Sigmoid colon (tissue), 7 donors: Measurements from ENCODE around the gene ARSI. TPM values are rescaled to one million over a fixed set of nuclear protein-coding genes. Genes with fewer than 3 reads are reported as not detected.

Experiments used
- DNase-seq: peaks from one replicate; pipeline ENCODE4 v3.0.0-alpha.2; 2019
- H3K27ac ChIP-seq, 4 donors: fragments of 200-600 bp; sonication (generic); one replicate each; pipeline ENCODE4 v1.5.1; 2016 to 2019; ENCODE audit warnings: mild to moderate bottlenecking in 1 of 4
- H3K27me3 ChIP-seq, 3 donors: fragments of 200-600 bp; sonication (generic); one replicate each; pipeline ENCODE4 v1.5.1; 2019; ENCODE audit warnings: mild to moderate bottlenecking in 1 of 3
- H3K36me3 ChIP-seq, 4 donors: fragments of 200-600 bp; sonication (generic); one replicate each; pipeline ENCODE4 v1.5.1; 2016 to 2019
- H3K4me1 ChIP-seq, 4 donors: fragments of 200-600 bp; sonication (generic); one replicate each; pipeline ENCODE4 v1.5.1; 2017 to 2019
- H3K4me3 ChIP-seq, 4 donors: fragments of 200-600 bp; sonication (generic); one replicate each; pipeline ENCODE4 v1.5.1; 2017 to 2019; ENCODE audit warnings: mild to moderate bottlenecking in 2 of 4, moderate library complexity in 1 of 4
- H3K9me3 ChIP-seq, 4 donors: fragments of 200-600 bp in 3 of 4; sonication (generic) in 3 of 4; one replicate each; pipeline versions ENCODE4 v1.5.1 to v1.6.1; 2013 to 2019
- EP300 ChIP-seq, 4 donors: sonication (generic); formaldehyde crosslinking; IDR thresholded peaks; one replicate each; pipeline ENCODE4 v1.6.1; 2017; ENCODE audit warnings: antibody characterized with exemption in 4 of 4
- POLR2A ChIP-seq, 2 donors: fragments of 450-650 bp; IDR thresholded peaks; one replicate each; pipeline ENCODE4 v1.6.1; 2016; ENCODE audit warnings: antibody characterized with exemption in 2 of 2, mild to moderate bottlenecking in 2 of 2, moderate library complexity in 2 of 2
- POLR2AphosphoS5 ChIP-seq, 4 donors: sonication (generic); formaldehyde crosslinking; IDR thresholded peaks; one replicate each; pipeline ENCODE4 v1.6.1; 2017; ENCODE audit warnings: antibody characterized with exemption in 4 of 4
- WGBS, 2 donors: extraction: QIAGEN DNeasy Blood & Tissue Kit; methylation state at CpG; one replicate each; pipeline ENCODE4 v1.1.7; 2013; 5-methylcytosine and 5-hydroxymethylcytosine counted together
- intact Hi-C: fragments of 100-400 bp; cut with DNase I; formaldehyde crosslinking; loops from one replicate; pipeline ENCODE4 v1.15.1; 2023
- polyA plus RNA-seq, 3 donors: library from polyadenylated mRNA; stranded (reverse); fragments of 200-250 nt; gene quantifications; one replicate each; pipeline ENCODE4 v1.2.3, GENCODE V29; 2013
- total RNA-seq, 4 donors: library from RNA; depleted of rRNA; stranded (reverse); fragments of >200 nt; gene quantifications; one replicate each; pipeline ENCODE4 v1.1.0, GENCODE V29; 2016
- TF ChIP-seq, protein P1 (sequence below), 4 experiments: fragments of 450-650 bp in 3 of 4; fragments of 200-600 bp in 1 of 4; IDR thresholded peaks; one replicate each; pipeline ENCODE4 v1.5.1; 2016 to 2019; ENCODE audit warnings: antibody characterized with exemption in 4 of 4, mild to moderate bottlenecking in 3 of 4, moderate library complexity in 2 of 4
- donor health status: healthy with polysubstance abuse.
- donor health status: Bipolar disorder and iron deficiency.
- donor health status: healthy.

Gene ARSI
- total and polyA plus RNA-seq, 7 donors: 0.63 to 3.3 (median 1.5) TPM; not detected in 2

DNA sequence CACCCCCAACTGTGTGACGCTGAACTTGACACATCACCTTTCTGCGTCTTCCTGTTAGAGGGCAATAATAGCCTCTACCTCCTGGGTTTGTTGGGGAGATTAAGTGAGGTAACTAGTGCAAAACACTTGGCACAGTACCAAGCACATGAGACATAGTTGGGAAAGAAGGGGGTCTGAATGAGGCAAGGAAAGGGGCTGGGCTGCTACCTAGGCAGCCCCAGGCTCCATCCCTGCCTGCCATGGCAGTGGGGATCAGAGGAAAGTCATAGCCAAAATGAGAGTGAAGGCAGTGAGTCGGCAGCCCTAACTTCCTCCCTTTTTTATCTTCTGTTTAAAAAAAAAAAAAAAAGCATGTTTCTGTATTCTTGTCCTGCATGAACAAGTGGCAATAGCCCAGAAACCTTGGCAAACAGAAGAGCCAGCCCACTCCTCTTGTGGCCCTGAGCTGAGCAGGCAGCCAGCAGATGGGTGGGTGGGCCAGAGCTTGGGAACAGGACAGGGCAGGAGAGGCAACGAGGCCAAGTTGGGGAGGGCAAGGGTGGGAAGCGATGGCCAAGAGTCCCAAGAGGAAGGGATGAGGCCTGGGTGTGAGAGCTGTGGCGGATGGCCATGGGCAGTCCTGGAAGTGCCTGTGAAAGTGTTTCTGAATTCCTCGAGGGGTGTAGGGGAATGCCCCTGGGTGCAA lies 24.5 kb downstream of the ARSI start:
- 62 to 69% methylated on average over 7 of the region's 7 CpGs for WGBS, 2 donors
- DNase-seq: no peak
- intact Hi-C loops: no loop called here
- no peaks in the 10 kb centered on the region for H3K4me1 ChIP-seq
- H3K4me3 ChIP-seq: no peak overlapping the region
- no peaks in the 10 kb centered on the region for H3K36me3 ChIP-seq
- no peak overlapping the region for H3K27ac ChIP-seq
- no peaks in the 10 kb centered on the region for H3K27me3 ChIP-seq
- TF ChIP-seq POLR2A (IDR thresholded peaks at IDR 0.05): no peak
- TF ChIP-seq, protein P1, sequence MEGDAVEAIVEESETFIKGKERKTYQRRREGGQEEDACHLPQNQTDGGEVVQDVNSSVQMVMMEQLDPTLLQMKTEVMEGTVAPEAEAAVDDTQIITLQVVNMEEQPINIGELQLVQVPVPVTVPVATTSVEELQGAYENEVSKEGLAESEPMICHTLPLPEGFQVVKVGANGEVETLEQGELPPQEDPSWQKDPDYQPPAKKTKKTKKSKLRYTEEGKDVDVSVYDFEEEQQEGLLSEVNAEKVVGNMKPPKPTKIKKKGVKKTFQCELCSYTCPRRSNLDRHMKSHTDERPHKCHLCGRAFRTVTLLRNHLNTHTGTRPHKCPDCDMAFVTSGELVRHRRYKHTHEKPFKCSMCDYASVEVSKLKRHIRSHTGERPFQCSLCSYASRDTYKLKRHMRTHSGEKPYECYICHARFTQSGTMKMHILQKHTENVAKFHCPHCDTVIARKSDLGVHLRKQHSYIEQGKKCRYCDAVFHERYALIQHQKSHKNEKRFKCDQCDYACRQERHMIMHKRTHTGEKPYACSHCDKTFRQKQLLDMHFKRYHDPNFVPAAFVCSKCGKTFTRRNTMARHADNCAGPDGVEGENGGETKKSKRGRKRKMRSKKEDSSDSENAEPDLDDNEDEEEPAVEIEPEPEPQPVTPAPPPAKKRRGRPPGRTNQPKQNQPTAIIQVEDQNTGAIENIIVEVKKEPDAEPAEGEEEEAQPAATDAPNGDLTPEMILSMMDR (IDR thresholded peaks at IDR 0.05): no peak
- no peak for TF ChIP-seq POLR2AphosphoS5 (IDR thresholded peaks at IDR 0.05)
- no peak for TF ChIP-seq EP300 (IDR thresholded peaks at IDR 0.05)
- H3K9me3 ChIP-seq: no peaks in the 10 kb centered on the region

DNA sequence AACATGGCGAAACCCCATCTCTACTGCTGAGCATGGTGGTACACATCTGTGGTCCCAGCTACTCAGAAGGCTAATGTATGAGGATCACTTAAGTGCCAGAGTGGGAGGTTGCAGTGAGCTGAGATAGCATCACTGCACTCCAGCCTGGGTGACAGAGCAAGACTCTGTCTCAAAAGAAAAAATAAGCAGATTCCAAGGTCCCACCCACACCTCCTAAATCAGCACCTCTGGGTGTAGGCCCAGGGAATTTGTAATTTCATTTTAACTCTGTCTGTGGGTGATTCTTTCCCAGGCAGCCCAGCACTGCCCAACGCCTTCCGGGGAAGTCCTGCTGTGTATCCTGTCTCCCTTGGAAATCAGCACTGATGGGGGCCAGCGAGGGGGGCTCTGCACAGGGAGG lies 25.7 kb downstream of the ARSI start:
- TF ChIP-seq POLR2A (IDR thresholded peaks at IDR 0.05) (no peak), POLR2AphosphoS5 (IDR thresholded peaks at IDR 0.05) (no peak), EP300 (IDR thresholded peaks at IDR 0.05) (no peak)
- TF ChIP-seq, protein P1 (IDR thresholded peaks at IDR 0.05): no peak
- 76 to 79% methylated on average over 4 of the region's 4 CpGs for WGBS, 2 donors
- intact Hi-C loops: no loop called here
- H3K27ac ChIP-seq: no peak overlapping the region
- DNase-seq: no peak
- H3K27me3 ChIP-seq: no peaks in the 10 kb centered on the region
- H3K36me3 ChIP-seq: no peaks in the 10 kb centered on the region
- no peaks in the 10 kb centered on the region for H3K4me1 ChIP-seq
- H3K4me3 ChIP-seq: no peak overlapping the region
- no peaks in the 10 kb centered on the region for H3K9me3 ChIP-seq

DNA sequence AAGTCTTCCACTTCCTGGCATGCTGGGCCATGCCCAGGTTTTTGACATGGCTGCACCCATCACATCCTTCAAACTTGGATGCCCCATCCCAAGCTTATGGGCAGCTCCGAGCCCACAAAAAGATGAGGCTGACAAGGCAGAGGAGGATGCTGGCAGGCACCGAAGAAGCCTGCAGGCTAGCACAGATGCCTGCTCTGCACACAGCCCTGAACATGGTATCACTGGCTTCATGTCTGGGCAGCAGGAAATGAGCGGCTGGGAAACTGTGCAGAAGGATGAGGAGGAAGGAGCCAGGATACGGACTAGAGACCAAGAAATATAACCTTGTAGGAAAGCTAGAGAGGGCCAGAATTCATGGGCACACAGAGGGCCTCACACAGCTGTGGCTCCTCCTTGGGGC lies 27.9 kb downstream of the ARSI start:
- intact Hi-C loops: no loop called here
- H3K27me3 ChIP-seq: no peaks in the 10 kb centered on the region
- no peak overlapping the region for H3K27ac ChIP-seq
- H3K36me3 ChIP-seq: no peaks in the 10 kb centered on the region
- no peak overlapping the region for H3K4me3 ChIP-seq
- no peak for DNase-seq
- H3K4me1 ChIP-seq: peaks cover 0 to 10% (median 7%) of the 10 kb centered on the region in 4 donors
- H3K9me3 ChIP-seq: no peaks in the 10 kb centered on the region
- no peak for TF ChIP-seq POLR2A (IDR thresholded peaks at IDR 0.05)
- TF ChIP-seq EP300 (IDR thresholded peaks at IDR 0.05): no peak
- no peak for TF ChIP-seq POLR2AphosphoS5 (IDR thresholded peaks at IDR 0.05)
- TF ChIP-seq, protein P1 (IDR thresholded peaks at IDR 0.05): no peak
- WGBS, 2 donors: 88 to 92% methylated on average over 4 of the region's 4 CpGs

DNA sequence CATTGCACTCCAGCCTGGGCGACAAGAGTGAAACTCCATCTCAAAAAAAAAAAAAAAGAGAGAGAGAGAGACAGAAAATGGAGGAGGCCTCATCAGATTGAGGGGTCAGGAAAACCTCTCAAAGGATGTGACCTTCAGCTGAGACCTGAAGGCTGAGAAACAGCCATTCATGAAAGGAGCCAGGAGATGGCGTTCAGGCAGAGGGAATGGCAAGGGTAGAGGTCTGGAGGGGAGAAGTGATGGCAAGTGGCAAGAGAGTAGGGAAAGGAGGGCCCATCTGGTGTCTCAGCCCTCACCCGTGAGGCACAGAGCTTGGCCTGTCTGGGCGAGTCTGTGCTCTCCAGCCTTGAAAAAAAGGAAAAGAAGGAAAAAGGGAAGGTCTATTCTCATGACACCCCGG lies 30.2 kb downstream of the ARSI start:
- DNase-seq: no peak
- Histone ChIP-seq H3K36me3 (no peaks in the 10 kb centered on the region), H3K9me3 (no peaks in the 10 kb centered on the region), H3K4me1 (peaks cover 0 to 12% (median 7%) of the 10 kb centered on the region in 4 donors), H3K27ac (no peak overlapping the region), H3K4me3 (no peak overlapping the region), H3K27me3 (no peaks in the 10 kb centered on the region)
- WGBS, 2 donors: 72 to 79% methylated on average over 5 of the region's 5 CpGs
- no peak for TF ChIP-seq POLR2AphosphoS5 (IDR thresholded peaks at IDR 0.05)
- no peak for TF ChIP-seq POLR2A (IDR thresholded peaks at IDR 0.05)
- no peak for TF ChIP-seq EP300 (IDR thresholded peaks at IDR 0.05)
- TF ChIP-seq, protein P1 (IDR thresholded peaks at IDR 0.05): no peak
- intact Hi-C loops: no loop called here

DNA sequence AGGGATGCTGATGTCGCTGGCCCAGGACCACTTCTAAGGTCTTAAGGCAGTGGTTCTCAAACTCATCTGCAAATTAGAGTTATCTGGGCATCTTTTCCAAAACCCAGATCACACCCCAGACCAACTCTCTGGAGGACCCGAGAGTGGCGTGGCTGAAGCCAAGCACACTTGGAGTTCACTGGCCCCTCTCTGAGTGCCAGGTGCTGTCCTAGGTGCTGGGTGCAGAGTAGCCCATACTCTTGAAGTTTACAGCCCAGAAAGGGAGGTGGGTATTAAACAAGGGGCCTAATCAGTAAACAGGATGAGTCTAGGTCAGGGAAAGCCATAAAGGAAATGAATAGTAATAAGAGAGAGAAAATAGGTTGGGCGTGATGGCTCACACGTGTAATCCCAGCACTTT lies 30.8 kb downstream of the ARSI start:
- no peak overlapping the region for H3K4me3 ChIP-seq
- H3K36me3 ChIP-seq: no peaks in the 10 kb centered on the region
- H3K9me3 ChIP-seq: no peaks in the 10 kb centered on the region
- 77 to 85% methylated on average over 5 of the region's 5 CpGs for WGBS, 2 donors
- no peak overlapping the region for H3K27ac ChIP-seq
- H3K4me1 ChIP-seq: peaks cover 0 to 12% (median 7%) of the 10 kb centered on the region in 4 donors
- DNase-seq: no peak
- intact Hi-C loops: no loop called here
- no peak for TF ChIP-seq POLR2A (IDR thresholded peaks at IDR 0.05)
- no peak for TF ChIP-seq POLR2AphosphoS5 (IDR thresholded peaks at IDR 0.05)
- TF ChIP-seq EP300 (IDR thresholded peaks at IDR 0.05): no peak
- TF ChIP-seq, protein P1 (IDR thresholded peaks at IDR 0.05): no peak
- H3K27me3 ChIP-seq: no peaks in the 10 kb centered on the region
